CD4-positive, CD25-positive, alpha-beta regulatory T cell (primary cell): ENCODE data around the gene TBC1D10B. TPM values are rescaled to one million over a fixed set of nuclear protein-coding genes. Genes with fewer than 3 reads are reported as not detected.
"Not testable (repeated sequence)": the region's sequence is repeated elsewhere in the genome, so short reads cannot be mapped to it uniquely, and the experiment has no call there.

Experiments used
- ATAC-seq, 2 donors: fragments of 150-1000 bp; cut with Tn5 transposase; one replicate each; pipeline ENCODE4 v1.10.0; 2021; ENCODE audit warnings: low read depth in 2 of 2, moderate number of reproducible peaks in 2 of 2, moderate library complexity in 1 of 2
- DNase-seq, 3 donors: peaks; one replicate each; pipeline versions ENCODE4 v3.0.0 to v3.0.0-alpha.2; 2012 to 2022; ENCODE audit warnings: mixed read lengths in 1 of 3
- H3K27ac ChIP-seq: one replicate; pipeline ENCODE4 v1.7.0; 2013; ENCODE audit warnings: mild to moderate bottlenecking, low read length; ENCODE audit not compliant: insufficient read depth, poor library complexity, severe bottlenecking
- H3K27me3 ChIP-seq: one replicate; pipeline ENCODE4 v1.7.0; 2013; ENCODE audit warnings: low read length; ENCODE audit not compliant: control insufficient read depth, insufficient read depth
- H3K36me3 ChIP-seq: one replicate; pipeline ENCODE4 v1.7.0; 2013; ENCODE audit warnings: mild to moderate bottlenecking, low read length, moderate library complexity; ENCODE audit not compliant: control insufficient read depth, insufficient read depth
- H3K4me1 ChIP-seq: 2 replicates; pipeline ENCODE4 v1.7.0; 2013; ENCODE audit warnings: mild to moderate bottlenecking, low read length; ENCODE audit not compliant: insufficient read depth, control insufficient read depth, poor library complexity, severe bottlenecking
- H3K4me3 ChIP-seq: one replicate; pipeline ENCODE4 v1.7.0; 2013; ENCODE audit warnings: low read depth, mild to moderate bottlenecking, low read length, moderate library complexity
- H3K9me3 ChIP-seq, 2 experiments: 1 replicate in 1 of 2; 2 replicates in 1 of 2; pipeline ENCODE4 v1.7.0; 2013; ENCODE audit warnings: low read length in 2 of 2, mild to moderate bottlenecking in 1 of 2, moderate library complexity in 1 of 2; ENCODE audit not compliant: control insufficient read depth in 2 of 2
- H3K27ac Mint-ChIP-seq, 3 donors: one replicate each; pipeline ENCODE4 v1.8.0; 2020 to 2022; ENCODE audit warnings: mild to moderate bottlenecking in 3 of 3, mixed read lengths in 3 of 3, moderate library complexity in 2 of 3
- H3K27me3 Mint-ChIP-seq: one replicate; pipeline ENCODE4 v1.8.0; 2022; ENCODE audit warnings: mild to moderate bottlenecking, mixed read lengths
- H3K36me3 Mint-ChIP-seq: one replicate; pipeline ENCODE4 v1.8.0; 2020; ENCODE audit warnings: mixed read lengths
- H3K4me1 Mint-ChIP-seq, 4 donors: one replicate each; pipeline ENCODE4 v1.8.0; 2020 to 2022; ENCODE audit warnings: mixed read lengths in 4 of 4, mild to moderate bottlenecking in 1 of 4
- H3K4me3 Mint-ChIP-seq, 4 donors: one replicate each; pipeline ENCODE4 v1.8.0; 2020 to 2022; ENCODE audit warnings: mild to moderate bottlenecking in 4 of 4, mixed read lengths in 4 of 4, moderate library complexity in 3 of 4
- H3K9me3 Mint-ChIP-seq, 7 donors: one replicate each; pipeline ENCODE4 v1.8.0; 2020 to 2022; ENCODE audit warnings: mixed read lengths in 7 of 7, mild to moderate bottlenecking in 3 of 7, moderate library complexity in 2 of 7
- polyA plus RNA-seq, 4 donors: library from polyadenylated mRNA; unstranded; fragments of 300-500 nt; fragmentation: Illumina TruSeq; gene quantifications; one replicate each; pipeline ENCODE4 v1.2.3, GENCODE V29; 2021
- total RNA-seq: library from RNA; stranded (reverse); gene quantifications from one replicate; pipeline ENCODE4 v1.2.3, GENCODE V29; 2022

Gene TBC1D10B
- total and polyA plus RNA-seq, 5 donors from 2014 or later: 7.1 to 32.2 (median 8.3) TPM

GRCh38 chr16:30341971-30342370, 28.3 kb downstream of the TBC1D10B start:
- H3K4me3 ChIP-seq, H3K27me3 ChIP-seq, H3K36me3 ChIP-seq, H3K27ac Mint-ChIP-seq, H3K4me1 ChIP-seq, H3K9me3 ChIP-seq, H3K27me3 Mint-ChIP-seq, DNase-seq, H3K27ac ChIP-seq, ATAC-seq, H3K36me3 Mint-ChIP-seq, H3K4me3 Mint-ChIP-seq, H3K9me3 Mint-ChIP-seq, H3K4me1 Mint-ChIP-seq: not testable (repeated sequence)

GRCh38 chr16:30340621-30341020, 29.7 kb downstream of the TBC1D10B start:
- no peaks in the 10 kb centered on the region for H3K27me3 Mint-ChIP-seq
- H3K36me3 Mint-ChIP-seq: no peaks in the 10 kb centered on the region
- H3K9me3 ChIP-seq: no peaks in the 10 kb centered on the region
- H3K4me1 Mint-ChIP-seq: peaks cover 0 to 13% (median 0%) of the 10 kb centered on the region in 4 donors
- peaks cover 4% of the 10 kb centered on the region for H3K4me1 ChIP-seq
- no peak overlapping the region for H3K4me3 ChIP-seq
- H3K27ac ChIP-seq: no peak overlapping the region
- DNase-seq: no peak
- no peaks in the 10 kb centered on the region for H3K36me3 ChIP-seq
- no peak overlapping the region for H3K4me3 Mint-ChIP-seq
- ATAC-seq: no peak
- H3K27ac Mint-ChIP-seq: no peak overlapping the region
- H3K9me3 Mint-ChIP-seq: no peaks in the 10 kb centered on the region
- H3K27me3 ChIP-seq: no peaks in the 10 kb centered on the region

DNA sequence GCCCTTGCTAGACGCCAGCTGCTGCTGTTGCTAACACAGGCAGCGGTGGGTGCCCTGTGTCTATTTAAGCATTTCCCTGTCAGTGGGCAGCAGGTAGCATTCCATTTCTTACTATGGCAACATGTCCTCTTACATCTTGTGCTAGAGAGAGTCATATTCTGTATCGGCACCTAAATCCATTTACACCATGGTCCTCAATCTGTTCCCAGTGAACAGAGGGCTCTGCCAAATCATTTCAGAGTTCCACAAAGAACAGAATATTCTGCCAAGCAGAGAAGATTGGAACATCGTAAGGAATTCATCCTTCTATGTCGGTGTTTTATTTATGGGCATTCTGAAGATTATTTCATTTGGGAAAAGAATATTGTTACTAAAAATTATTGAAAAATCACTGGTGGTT, 31.6 kb downstream of the TBC1D10B start:
- H3K9me3 ChIP-seq, H3K4me3 ChIP-seq, H3K4me1 ChIP-seq, H3K36me3 Mint-ChIP-seq, H3K27me3 ChIP-seq, DNase-seq, ATAC-seq, H3K9me3 Mint-ChIP-seq, H3K27ac ChIP-seq, H3K27me3 Mint-ChIP-seq, H3K27ac Mint-ChIP-seq, H3K36me3 ChIP-seq: not testable (repeated sequence)
- peak overlapping the region in 1 of 4 donors; percentile 78 for H3K4me3 Mint-ChIP-seq
- peaks cover 0 to 19% (median 0%) of the 10 kb centered on the region in 4 donors for H3K4me1 Mint-ChIP-seq

DNA sequence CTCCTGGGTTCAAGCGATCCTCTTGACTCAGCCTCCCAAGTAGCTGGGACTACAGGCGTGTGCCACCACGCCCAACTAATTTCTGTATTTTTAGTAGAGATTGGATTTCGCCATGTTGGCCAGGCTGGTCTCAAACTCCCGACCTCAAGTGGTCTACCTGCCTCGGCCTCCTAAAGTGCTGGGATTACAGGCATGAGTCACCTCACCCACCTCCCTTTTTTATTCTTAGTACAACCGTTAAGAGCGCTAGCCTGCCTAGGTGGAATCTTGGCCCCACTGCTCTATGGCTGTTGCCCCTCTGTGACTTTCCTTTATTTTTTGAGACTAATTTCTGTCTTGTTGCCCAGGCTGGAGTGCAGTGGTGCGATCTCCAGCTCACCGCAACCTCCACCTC, 32.3 kb downstream of the TBC1D10B start:
- Mint-ChIP-seq H3K4me1 (peaks cover 0 to 21% (median 0%) of the 10 kb centered on the region in 4 donors), H3K4me3 (peak overlapping the region in 2 of 4 donors; percentile 63 to 68)
- not testable (repeated sequence) for H3K9me3 Mint-ChIP-seq

GRCh38 chr16:30335598-30336474, 34.5 kb downstream of the TBC1D10B start:
- Histone ChIP-seq H3K9me3 (no peaks in the 10 kb centered on the region), H3K27ac (peak overlapping the region; percentile 84), H3K36me3 (no peaks in the 10 kb centered on the region), H3K4me1 (peaks cover 4% of the 10 kb centered on the region), H3K27me3 (no peaks in the 10 kb centered on the region), H3K4me3 (peak overlapping the region; percentile 76)
- Mint-ChIP-seq H3K27me3 (no peaks in the 10 kb centered on the region), H3K9me3 (no peaks in the 10 kb centered on the region), H3K36me3 (no peaks in the 10 kb centered on the region), H3K4me3 (peak overlapping the region; percentile 85 to 97 (median 93)), H3K4me1 (peaks cover 0 to 32% (median 2%) of the 10 kb centered on the region in 4 donors), H3K27ac (peak overlapping the region; percentile 76 to 90 (median 82))
- ATAC-seq (no peak), DNase-seq (peak in 1 of 3 donors; percentile 37)

More for the DNA sequence above, 32.3 kb downstream of the TBC1D10B start:
- H3K27me3 ChIP-seq, ATAC-seq, DNase-seq, H3K9me3 ChIP-seq, H3K27me3 Mint-ChIP-seq, H3K36me3 ChIP-seq, H3K4me3 ChIP-seq, H3K27ac ChIP-seq, H3K36me3 Mint-ChIP-seq, H3K4me1 ChIP-seq: not testable (repeated sequence)
- H3K27ac Mint-ChIP-seq: peak overlapping the region in 1 of 3 donors; percentile 20

- H3K4me1 ChIP-seq, H3K9me3 Mint-ChIP-seq, H3K27me3 Mint-ChIP-seq, H3K9me3 ChIP-seq, H3K36me3 ChIP-seq, H3K36me3 Mint-ChIP-seq, H3K27me3 ChIP-seq: not testable (repeated sequence)
- DNase-seq (peak; percentile 77 to 88 (median 88)), ATAC-seq (peak; percentile 71 to 72)
- Histone ChIP-seq H3K27ac (peak overlapping the region; percentile 84), H3K4me3 (peak overlapping the region; percentile 76)
- peaks cover 0 to 36% (median 6%) of the 10 kb centered on the region in 4 donors for H3K4me1 Mint-ChIP-seq
- H3K27ac Mint-ChIP-seq: peak overlapping the region; percentile 76 to 90 (median 82)
- peak overlapping the region; percentile 85 to 97 (median 93) for H3K4me3 Mint-ChIP-seq
These were observed 35.2 kb downstream of the TBC1D10B start for GRCh38 chr16:30335028-30335597.

DNA sequence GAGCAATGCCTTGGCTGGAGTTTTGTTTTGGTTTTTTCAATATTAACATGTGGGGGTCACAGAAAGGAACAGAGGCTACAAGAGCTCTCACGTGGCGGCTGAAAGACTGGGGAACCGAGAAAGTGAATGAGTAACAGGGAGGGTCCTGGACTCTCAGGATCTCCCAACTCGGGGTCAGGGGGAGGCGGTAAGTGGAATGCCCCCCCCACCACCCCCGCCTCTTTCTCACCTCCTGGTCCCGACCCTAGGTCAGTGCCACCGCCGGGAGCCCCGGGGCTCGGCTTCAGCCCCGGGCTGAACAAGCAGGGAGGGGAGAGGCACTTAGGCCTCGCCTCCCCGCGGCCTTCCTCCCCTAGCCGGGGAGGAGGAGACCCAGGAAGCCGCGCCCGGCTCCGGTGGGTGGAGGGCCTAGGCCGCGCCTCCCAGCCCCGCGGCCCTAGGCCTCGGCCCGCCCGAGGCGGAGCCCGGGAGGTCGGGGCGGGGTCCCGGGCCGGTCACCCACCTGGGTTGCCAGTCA, 35.8 kb downstream of the TBC1D10B start:
- peaks cover 0 to 36% (median 6%) of the 10 kb centered on the region in 4 donors for H3K4me1 Mint-ChIP-seq
- peak overlapping the region; percentile 84 for H3K27ac ChIP-seq
- not testable (repeated sequence) for H3K36me3 Mint-ChIP-seq, H3K36me3 ChIP-seq, H3K4me1 ChIP-seq, H3K9me3 Mint-ChIP-seq, H3K27me3 Mint-ChIP-seq, H3K27me3 ChIP-seq, H3K9me3 ChIP-seq
- peak overlapping the region; percentile 69 for H3K4me3 ChIP-seq
- DNase-seq (peak; percentile 81 to 91 (median 87)), ATAC-seq (peak; percentile 88 to 92)
- peak overlapping the region; percentile 86 to 93 (median 90) for H3K27ac Mint-ChIP-seq
- peak overlapping the region; percentile 93 to 97 (median 96) for H3K4me3 Mint-ChIP-seq
